Renal pelvis (tissue), 4 donors: ENCODE measurements around the gene DOCK3. TPM values are rescaled to one million over a fixed set of nuclear protein-coding genes. Genes with fewer than 3 reads are reported as not detected.
"Not testable (repeated sequence)": the region's sequence is repeated elsewhere in the genome, so short reads cannot be mapped to it uniquely, and the experiment has no call there.

Experiments used
- DNase-seq: peaks from one replicate; pipeline ENCODE4 v3.0.0-alpha.2; 2013
- polyA plus RNA-seq, 3 donors: library from polyadenylated mRNA; unstranded; fragments of 120-200 nt; gene quantifications; one replicate each; pipeline ENCODE4 v1.2.1, GENCODE V29; 2013; ENCODE audit not compliant: insufficient read length in 3 of 3

DOCK3 gene
- polyA plus RNA-seq, 3 donors, result 1.2 to 2.1 (median 2.0) TPM

DNA sequence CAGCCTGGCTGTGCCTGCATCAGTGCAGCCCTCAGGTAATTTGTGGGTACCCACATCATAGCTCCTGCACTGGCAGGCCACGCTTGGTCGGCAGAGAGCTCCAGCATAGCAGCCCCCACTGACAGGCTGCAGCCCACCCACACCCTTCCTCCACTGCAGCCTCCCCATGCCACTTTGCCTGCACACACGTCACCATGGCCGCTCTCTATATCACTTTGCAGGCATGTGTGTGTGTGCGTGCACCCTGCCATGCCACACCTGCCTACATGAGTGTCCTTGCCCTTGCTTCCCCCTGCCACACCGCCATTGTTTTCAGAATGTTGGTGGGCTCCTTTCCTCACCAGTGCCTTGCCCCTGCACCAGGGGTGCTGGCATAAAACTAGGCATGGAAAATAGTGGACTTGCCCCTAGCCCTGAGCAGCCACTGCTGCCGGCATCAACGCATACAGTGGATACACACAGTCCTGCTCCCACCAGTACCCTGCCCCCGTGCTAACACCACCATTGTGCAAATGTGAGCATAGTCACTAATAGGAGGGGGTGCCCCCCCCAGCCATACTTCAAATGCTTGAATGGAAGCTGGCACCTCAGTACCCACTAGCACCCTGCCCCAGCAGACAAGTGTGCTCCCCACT is 431.6 kb downstream of the DOCK3 start:
- no peak for DNase-seq

DNA sequence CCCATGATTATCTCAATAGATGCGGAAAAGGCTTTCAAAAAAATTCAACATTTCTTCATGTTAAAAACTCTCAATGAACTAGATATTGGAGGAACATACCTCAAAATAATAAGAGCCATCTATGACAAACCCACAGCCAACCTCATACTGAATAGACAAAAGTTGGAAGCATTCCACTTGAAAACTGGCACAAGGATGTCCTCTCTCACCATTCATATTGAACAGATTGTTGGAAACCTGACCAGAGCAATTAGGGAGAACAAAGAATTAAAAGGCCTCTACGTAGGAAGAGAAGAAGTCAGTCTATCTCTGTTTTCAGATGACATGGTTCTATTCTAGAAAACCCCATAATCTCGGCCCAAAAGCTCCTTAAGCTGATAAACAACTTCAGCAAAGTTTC is 435.9 kb downstream of the DOCK3 start:
- DNase-seq, result no peak

DNA sequence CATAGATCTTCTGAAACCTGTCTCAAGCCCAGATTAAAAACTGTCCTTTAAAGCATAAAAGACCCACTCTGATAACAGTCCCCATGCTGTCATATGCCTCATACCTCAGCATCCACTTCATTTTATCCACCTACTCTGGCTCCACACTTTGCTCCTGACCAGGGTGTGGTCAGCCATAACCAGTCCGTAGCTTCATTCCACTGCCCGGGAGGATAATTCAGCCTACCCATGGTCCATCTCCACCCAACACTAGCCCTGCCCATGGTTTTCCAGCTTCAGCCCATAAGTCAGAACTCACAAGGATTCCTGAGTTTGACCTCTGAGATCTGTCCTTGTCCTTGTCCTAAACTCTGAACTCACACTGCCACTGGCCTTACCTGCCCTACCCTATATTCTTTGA is 448.2 kb downstream of the DOCK3 start:
- DNase-seq, result no peak

DNA sequence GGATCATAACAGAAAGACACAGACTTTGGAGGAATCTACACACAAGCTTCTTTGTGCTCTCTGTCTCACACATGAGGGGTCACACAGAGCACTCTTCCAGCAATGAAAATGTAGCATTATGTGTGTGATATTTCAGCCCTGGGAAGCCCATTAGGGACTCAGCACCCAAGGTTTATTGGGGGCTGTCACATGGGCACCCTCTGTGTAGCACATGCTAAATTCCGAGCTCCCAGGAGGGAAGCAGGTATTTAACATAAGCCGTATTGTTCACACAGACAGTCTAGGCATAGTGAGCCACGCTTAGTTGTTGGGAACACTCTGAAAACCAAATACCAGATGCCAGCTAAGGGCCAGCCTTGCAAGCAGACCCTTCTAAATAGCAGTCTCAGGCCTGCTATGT is 448.8 kb downstream of the DOCK3 start:
- DNase-seq, result no peak

DNA sequence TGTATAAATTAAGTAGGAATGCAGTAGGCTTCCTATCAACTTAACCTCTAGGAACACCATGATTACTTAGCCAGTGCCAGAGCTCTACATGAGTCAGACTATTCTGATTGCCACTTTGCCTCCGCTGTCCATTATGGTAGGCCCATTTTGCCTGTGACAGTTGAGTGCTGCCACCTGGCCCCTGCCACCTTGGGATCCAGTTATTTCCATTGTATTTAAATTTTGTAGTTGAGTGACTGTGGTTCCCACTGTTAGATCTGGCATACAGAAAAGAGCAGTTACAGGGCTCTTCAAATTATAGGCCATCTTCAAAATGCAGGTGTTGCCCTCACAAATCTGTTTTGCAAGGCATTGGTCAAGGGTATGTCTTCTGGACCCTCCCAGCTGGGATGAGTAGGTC is 456.9 kb downstream of the DOCK3 start:
- DNase-seq, result not testable (repeated sequence)

DNA sequence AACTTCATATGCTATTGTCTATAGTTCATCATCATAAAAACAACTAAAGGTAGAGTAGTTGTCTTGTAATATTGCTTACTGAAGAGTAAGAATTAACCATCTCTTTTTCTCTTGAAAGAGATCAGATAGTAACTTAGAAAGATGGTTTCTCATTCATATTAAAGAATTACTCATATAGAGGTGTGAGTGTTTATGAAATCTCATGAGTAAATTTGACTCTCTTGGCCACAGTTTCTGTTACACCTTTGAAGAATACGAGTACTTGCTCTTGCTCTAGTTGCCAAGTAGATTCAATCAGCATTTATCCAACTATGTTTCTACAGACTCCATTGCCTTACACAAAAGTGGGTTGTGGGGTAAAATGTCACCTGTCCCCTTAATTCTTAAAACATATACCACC is 463.0 kb downstream of the DOCK3 start:
- DNase-seq, result no peak

DNA sequence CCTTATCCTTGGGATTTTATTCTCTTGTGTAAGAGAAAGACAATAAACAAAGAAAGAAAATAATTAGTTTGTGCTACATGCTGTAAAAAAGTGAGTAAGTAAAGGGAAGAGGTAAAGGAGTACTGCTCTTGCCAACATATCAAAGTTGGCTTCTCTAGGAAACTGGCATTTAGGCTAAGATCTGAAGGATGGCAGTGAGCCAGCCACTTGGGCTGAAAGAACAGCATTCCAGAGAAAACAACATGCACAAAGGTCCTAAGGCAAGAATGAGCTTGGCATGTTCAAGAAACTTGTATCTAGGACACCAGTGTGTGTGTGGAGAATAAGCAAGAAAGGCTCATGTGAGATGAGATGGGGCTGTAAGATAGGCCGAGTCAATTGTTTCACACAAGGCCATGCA is 464.9 kb downstream of the DOCK3 start:
- no peak for DNase-seq

DNA sequence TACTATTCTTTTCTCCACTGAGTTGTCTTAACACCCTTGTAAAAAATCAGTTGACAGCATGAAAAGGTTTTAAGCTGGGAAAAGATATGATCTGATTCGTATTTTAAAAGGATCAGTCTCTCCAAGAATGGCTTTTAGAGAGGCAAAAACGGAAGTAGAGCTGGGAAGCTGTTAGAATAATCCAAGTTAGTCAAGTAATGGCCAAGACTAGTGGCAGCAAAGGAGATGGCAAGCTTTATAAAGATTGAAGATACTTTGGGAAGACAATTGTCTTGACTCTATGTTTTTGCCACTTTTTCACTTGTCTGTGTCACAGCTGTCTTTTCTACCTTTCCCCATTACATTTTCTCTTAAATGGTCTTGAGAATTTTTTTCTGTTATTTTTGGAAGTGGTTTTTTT is 466.8 kb downstream of the DOCK3 start:
- no peak for DNase-seq

DNA sequence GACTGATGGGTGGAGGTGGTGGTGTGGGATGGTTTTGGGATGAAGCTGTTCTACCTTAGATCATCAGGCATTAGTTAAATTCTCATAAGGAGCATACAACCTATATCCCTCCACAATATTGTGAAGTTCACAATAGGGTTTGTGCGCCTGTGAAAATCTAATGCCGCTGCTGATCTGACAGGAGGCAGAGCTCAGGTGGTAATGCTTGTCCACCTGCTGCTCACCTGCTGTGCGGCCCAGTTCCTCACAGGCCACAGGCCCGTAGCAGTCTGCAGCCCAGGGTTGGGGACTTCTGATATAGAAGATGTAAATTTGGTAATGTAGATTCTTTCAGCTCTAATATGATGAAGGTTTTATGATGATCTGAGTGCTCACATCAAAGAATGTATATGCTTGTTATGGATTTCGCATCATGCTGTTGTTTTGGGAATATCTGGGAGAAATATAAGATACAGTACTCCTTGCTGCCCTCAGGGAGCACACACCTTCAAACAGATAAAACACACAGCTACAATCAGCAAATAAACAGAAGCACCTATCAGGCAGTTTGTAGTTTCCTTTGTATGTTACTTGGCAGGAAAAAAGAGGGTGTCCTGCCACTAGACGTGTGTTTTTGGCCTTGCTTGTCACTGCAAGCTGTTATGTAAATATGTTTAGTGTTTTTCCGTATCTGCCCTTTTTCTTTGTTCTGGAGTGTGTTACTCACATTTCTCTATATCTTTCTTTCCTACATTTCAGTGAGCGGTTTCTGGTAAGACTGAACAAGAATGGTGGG is 471.3 kb downstream of the DOCK3 start:
- DNase-seq, result no peak

DNA sequence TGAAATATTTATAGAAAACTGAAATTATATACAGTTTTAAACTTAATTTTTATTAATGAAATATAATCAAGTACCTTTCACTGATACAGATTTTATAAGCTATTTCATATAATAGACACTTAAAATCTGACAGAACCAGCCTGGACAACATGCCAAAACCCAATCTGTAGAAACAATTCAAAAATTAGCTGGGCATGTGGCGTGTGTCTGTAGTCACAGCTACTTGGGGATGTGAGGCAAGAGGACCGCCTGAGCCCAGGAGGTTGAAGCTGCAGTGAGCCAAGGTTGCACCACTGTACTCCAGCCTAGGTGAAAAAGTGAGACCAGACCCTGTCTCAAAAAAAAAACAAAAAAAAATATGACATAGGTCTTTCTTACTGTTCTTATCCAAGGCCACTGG is 472.1 kb downstream of the DOCK3 start:
- DNase-seq, result no peak

DNA sequence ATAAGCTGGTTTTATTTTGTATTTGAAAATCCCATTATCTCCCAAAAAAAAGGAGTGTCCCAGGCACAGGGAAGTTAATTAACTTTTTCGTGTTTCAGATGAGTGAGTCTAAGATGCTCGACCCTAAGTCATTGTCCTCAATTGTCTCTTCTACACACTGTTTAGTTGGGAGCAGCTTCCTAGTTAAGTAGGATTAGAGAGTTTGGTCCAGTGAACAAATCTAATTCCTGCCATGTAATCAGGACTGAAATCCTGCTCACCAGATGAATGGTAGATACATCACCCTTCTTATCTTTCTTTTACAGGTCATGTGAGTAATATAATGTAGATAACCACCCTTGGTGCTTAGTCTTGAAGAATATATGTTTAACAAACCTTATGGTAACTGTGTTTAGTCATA is 481.4 kb downstream of the DOCK3 start:
- no peak for DNase-seq

DNA sequence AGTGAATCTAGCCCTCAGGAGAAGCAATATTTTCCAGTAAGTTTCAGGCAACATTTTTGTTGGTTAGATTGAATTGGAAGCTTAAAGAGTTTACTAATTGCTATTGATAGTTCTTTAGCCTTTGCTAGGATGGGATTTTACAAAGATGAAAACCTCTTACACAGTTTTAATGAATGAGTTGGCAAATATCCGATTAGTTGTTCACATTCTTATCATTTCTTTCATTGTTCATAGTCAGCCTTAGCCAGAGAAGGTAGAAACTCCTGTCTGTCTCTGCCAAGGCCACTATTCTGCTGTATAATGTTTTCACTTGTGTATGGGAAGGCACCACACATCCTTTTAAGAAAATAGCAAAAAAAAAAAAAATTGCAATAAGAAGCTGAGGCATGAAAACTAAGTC is 488.3 kb downstream of the DOCK3 start:
- DNase-seq, result no peak

DNA sequence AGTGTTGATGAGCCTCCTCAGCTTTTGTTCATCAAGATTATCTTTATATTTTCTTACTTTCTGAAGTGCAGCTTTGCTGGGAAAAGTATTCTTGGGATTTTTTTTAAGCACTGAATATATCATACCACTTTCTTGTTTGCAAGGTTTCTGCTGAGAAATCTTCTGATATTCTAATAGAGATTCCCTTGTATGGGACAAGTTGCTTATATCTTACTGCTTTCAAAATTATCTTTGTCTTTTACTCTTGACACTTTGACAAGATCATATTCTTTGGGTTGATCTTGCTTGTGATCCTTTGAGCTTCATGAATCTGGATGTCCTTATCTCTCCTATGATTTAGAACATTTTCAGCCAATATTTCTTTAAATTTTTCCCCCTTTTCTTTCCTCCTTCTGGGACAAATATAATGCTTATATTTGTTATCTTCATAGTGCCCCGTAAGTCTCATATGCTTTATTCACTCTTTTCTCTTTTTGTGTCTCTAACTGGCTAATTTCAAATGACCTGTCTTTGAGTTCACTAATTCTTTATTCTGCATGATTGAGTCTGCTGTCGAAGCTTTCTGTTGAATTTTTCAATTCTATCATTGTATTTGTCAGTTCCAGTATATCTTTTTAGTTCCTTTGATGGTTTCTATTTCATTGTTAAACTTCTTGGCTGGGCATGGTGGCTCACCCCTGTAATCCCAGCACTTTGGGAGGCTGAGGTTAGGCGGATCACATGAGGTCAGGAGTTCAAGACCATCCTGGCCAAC is 499.0 kb downstream of the DOCK3 start:
- DNase-seq, result no peak

DNA sequence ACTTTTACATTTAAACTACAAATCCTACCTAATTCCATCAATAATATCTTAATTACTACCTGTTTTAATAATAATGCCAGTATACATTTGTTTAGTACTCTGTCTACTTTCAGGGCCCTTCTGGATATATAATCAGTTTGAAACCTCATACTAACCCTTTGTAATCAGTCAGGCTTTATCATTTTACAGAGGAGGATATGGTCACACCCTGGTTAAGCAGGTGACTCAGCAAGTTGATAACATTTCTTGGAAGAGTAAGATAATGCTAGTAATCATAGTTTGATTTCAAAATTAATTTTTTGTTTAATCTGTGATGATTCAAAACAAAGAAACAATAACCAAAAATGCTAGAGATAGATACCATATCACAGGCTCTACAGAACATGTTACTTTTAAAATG is 502.2 kb downstream of the DOCK3 start:
- DNase-seq, result no peak

DNA sequence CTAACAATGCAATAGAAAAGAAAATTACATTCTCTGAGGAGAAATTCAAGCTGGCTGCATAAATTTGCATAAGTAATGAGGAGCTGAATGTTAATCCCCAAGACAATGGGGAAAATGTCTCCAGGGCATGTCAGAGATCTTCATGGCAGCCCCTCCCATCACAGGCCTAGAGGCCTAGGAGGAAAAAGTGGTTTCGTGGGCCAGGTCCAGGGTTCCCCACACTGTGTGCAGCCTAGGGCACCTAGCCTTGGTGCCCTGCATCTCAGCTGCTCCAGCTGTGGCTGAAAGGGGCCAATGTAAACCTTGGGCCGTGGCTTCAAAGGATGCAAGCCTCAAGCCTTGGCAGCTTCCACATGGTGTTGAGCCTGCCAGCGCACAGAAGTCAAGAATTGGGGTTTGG is 511.7 kb downstream of the DOCK3 start:
- DNase-seq, result not testable (repeated sequence)

DNA sequence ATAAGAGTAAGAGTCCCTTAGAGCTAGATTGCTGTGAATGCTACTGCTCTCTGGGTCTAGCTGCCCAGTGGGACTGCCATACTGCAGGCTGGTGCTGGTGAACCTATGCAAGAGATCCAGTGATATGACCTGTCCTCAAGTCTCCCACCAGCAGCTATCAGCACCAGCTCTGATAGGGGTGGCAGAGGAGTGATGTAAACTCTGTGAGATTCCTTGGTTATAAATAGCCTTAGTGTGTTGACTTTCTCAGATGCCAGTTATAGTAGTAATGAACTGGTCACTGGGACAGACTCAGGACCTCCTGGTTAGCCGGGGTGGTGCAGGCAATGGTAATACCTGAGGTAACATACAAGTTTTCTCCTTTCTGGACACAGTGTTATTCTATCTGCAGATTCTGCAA is 515.5 kb downstream of the DOCK3 start:
- no peak for DNase-seq

DNA sequence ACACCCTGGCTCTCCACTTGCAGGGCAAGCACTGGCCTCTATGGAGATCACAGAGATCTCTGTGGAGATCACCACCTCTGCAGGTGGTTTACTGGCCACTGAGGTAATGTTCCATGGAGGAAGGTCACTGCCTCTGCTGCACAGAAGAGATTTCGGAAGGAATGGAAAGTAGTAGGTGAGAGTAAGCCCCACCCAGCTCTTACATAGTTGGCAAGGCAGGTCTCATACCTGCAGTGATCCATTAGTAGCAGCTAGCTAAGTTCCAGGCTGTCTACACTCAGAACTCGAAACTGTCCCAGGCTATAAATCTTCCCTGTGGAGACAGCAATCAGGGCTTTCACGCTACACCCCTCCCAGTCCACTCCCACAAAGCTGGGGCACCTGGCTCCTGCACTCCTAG is 516.1 kb downstream of the DOCK3 start:
- DNase-seq, result no peak

DNA sequence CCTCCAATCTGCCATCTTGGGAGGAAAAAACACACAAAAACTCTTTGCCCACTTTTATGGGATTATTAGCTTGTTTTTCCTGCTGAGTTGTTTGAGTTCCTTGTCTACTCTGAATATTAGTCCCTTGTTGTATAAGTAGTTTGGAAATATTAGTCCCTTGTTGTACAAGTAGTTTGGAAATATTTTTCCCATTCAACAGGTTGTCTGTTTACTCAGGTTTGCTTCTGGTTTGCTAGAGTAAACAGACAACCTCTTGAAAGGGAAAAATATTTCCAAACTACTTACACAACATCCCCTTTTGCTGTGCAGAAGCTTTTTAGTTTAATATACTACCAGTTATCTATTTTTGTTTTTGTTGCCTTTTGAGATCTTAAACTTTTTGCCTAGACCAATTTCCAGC is 517.0 kb downstream of the DOCK3 start:
- no peak for DNase-seq

DNA sequence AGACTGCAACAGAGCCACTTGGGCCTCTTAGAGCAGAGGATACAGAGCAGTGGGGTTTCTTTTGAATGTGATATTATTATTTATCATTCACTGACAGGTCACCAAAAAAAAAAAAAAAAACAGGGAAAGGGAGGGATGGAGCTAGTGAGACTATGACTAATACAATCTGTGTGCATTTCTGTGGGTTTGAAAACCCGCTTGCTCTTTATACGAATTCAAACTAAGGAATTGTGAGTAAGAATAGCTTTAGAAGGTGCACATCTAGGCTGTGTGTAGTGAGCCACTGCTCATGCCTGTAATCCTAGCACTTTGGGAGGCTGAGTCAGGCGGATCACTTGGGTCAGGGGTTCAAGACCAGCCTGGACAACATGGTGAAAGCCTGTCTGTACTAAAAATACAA is 523.8 kb downstream of the DOCK3 start:
- no peak for DNase-seq

DNA sequence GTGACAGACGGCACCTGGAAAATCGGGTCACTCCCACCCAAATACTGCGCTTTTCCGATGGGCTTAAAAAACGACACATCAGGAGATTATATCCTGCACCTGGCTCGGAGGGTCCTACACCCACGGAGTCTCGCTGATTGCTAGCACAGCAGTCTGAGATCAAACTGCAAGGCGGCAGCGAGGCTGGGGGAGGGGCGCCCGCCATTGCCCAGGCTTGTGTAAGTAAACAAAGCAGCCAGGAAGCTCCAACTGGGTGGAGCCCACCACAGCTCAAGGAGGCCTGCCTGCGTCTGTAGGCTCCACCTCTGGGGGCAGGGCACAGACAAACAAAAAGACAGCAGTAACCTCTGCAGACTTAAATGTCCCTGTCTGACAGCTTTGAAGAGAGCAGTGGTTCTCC is 524.6 kb downstream of the DOCK3 start:
- DNase-seq, result not testable (repeated sequence)

DNA sequence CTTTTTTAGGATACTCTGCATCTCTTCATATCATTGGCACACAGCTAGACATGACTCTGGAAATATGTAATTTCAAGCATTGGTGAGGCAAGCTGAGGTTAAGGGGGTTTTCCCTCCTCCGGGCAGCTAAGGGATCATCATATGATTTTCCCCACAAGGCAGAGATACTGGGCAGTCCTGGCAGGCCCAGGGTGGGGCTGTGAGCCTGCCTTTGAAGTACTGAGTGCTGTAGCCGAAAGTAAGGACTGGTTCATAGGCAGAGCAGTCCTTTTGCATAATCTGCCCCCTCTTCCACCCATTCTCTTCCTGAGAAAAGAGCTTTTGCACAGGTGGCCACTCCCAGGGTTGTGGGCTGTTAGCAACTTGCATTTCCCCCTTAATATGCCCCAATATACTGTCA is 541.6 kb downstream of the DOCK3 start:
- no peak for DNase-seq

DNA sequence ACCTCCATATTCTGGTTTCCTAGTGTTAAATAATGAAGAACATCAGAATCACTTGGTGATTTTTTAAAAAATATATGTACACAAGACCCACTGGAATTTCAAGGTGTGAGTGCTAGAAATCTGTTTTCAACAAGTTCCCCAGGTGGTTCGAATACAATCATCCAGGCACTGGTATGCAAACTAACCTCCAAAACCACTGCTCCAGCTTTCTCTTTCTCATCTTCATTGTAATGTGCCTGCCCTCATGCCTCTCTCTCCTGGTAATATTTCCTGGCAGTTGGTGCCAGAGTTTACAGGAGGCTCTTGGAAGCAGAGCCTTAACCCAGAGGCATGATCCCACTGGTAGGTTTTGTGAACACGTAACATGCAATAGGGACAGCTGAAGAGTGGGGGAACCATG is 547.2 kb downstream of the DOCK3 start:
- DNase-seq, result no peak

DNA sequence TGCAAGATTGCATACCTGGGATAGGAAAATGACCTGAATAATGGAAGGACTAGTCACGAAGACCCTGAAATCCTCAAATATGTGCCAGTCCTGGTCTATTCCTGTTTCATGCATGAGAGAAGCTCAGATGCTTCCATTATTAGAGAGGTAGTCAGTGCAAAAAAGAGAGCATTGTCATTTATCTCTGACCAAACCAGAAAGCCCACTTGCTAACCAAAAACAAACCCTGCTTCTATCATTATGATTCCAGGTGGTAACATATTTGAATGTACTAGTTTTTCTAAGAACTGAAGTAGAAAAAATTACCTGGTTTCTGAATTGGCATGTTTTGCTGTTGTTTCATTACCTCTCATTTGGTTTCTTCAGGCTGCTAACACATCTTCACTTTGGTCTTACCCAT is 549.6 kb downstream of the DOCK3 start:
- DNase-seq, result no peak
